GM21390 (cell line): Measurements from ENCODE around the gene ZSWIM3.
A peak's percentile ranks its signal among the peaks of the same experiment; 100 is the strongest.
"Not testable (repeated sequence)": the region's sequence is repeated elsewhere in the genome, so short reads cannot be mapped to it uniquely, and the experiment has no call there.

Experiments used
- ATAC-seq: cut with Tn5 transposase; IDR thresholded peaks from one replicate; pipeline ENCODE4 v1.9.1; 2021; ENCODE audit not compliant: unreplicated experiment

ZSWIM3 gene

DNA sequence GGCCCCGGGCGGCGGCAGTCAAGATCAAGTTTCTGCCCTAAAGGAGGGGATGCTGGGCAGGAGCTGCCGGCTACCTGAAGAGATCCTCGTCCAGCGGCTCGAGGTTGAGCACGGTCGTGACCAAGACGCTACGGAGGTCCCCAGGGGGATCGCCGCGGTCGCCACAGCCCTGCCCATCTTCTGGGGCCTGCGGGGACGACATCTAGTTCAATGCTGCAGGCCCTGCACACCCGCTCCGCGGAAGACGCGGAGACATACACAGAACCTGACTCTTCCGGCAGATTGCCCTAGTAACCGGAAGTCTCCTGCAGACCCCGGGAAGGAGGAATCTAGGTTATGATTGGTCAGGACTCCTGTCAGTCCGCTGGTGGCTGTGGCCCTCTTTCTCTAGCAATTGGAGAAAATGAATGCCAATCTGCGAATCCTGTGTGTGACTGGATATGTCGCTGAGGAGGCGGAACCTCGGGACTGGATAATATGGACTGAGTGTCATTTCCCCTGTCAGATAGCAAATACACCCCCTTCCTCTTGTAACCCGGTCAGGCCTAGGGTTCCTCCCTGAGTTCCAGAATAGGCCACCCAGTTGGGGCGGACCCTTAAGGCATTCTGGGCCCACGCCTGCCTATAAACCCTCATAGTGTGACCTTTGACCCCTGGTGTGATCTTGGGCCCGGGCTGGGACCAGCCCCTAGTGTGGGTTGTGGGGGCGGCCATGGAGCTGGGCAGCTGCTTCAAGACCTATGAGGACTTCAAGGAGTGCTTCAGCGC lies at the start of gene ZSWIM3, which contains the start of gene ACOT8:
ZSWIM3 (plus strand) TSS at position 501 of the 768 bp plus-strand sequence; CDS start at position 713, 212 bp downstream.
ACOT8 (minus strand) TSS at position 279 of the 768 bp plus-strand sequence; CDS start at position 202, 77 bp downstream.
- ATAC-seq, result peak; percentile 98

DNA sequence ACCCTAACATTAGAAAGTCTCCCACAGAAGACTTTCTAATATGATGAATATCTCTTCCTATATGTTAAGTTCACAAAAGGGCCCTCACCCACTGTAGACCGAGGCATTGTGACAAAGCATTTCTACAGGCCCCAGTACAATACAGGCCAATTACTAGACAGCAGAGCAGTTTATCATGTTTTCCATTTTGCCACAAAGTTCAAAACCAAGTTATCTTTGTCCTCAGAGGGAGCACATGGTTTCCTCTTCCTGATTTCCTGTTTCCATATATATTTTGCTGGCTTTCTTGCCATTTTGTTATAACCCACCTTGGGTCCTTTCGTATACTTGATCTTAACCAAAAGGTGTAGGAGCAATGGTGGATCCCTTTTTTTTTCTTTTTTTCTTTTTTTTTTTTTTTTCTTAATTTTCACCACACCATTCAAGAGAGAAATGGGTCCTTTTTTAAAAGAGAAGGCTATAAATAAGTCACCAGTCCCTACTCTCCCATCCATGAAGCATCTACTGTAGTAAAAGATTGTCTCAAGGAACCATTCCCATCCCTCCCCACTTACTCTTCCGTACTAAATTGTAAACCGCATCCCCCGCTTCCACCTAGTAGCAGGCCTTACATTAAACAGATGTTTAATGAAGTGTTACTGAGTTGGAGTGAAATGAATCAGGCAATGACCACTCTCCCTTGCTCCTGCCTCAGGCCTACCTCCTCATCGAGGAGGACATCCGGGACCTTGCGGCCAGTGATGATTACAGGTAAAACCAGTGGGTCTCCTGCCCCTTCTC lies 47.0 kb upstream of the ZSWIM3 start:
- no peak for ATAC-seq

DNA sequence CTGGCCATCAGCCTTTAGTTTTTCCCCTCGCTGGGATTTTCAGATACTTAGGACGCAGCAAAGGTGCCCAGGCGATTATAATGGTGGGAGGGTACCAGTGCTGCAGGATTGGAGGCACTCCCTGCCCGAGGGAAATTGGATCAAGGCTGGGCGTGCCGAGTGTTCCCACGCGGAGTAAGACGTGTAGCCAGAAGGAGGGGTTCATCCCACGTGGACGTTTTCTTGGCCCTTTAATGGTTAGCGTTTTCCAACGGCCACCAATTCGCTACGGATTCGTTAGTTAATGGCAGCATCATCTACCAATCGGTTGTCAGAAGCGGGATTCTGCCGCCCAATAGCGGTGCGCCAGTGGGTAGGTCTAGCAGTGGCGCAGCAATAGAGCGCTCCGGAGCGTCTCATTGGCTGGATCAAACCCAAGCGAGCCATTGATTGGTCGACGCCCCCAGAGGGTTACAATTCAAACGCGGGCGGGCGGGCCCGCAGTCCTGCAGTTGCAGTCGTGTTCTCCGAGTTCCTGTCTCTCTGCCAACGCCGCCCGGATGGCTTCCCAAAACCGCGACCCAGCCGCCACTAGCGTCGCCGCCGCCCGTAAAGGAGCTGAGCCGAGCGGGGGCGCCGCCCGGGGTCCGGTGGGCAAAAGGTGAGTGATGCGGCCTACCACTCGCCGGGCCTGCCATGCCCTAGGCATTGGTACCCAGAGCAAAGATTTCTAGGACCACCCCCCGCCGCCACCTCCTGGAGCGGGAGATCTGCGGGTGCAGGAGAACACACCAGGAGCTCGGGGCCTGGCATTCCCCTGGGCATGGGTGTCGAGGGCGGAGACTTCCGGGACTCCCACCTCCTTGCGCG lies 45.0 kb upstream of the ZSWIM3 start, which contains the start of gene UBE2C:
UBE2C (plus strand) TSS at position 488 of the 849 bp plus-strand sequence; CDS start at position 540, 52 bp downstream.
- peak; percentile 98 for ATAC-seq

DNA sequence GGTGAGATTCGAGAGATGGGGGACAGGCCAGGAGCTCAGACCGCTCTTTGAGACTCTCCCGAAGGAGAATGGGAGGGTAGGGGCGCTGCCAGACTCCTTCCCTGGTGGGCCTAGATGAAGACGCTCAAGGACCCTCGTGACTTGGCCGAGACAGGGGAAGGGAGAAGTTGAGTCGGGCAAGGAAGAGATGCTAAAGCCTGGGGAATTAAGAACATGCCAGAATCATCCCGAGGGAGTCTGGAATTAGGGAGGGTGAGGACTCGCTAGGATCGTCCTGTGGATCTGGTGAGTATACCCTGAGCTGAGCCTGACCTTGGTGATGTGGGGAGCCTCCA lies 44.4 kb upstream of the ZSWIM3 start:
- no peak for ATAC-seq

DNA sequence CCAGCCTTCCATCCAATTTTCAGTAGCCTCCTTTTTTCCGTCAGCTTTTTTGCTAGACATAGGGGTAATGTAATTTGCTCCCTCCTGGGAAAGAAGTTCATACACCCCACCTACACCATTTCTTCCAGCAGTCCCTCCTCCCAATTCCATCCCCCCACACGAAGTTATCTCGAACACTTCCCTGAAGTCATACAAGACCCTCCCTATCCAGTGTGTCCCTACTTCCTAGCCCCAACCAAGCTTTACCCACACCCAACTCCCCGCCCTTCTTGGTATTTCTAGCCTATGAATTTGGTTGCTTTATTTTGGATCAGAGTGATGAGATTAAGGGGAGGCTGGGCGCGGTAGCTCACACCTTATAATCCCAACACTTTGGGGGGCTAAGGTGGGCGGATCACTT lies 43.9 kb upstream of the ZSWIM3 start:
- no peak for ATAC-seq

DNA sequence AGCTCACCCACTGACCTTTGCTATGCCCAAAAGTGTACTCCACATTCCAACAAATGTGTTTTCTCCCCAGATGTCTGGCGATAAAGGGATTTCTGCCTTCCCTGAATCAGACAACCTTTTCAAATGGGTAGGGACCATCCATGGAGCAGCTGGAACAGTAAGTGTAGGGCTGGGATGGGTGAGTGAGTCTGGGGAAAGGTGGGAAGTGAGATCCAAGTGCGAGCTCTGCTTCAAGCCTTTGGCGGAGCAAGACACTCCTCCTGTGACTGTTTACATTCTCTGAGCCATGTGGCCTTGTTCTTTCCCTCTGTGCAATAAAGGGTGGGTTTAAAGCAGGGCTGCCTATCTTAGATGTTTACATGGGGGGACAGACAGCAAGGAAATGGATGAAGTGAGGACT lies 43.1 kb upstream of the ZSWIM3 start:
- ATAC-seq, result no peak

DNA sequence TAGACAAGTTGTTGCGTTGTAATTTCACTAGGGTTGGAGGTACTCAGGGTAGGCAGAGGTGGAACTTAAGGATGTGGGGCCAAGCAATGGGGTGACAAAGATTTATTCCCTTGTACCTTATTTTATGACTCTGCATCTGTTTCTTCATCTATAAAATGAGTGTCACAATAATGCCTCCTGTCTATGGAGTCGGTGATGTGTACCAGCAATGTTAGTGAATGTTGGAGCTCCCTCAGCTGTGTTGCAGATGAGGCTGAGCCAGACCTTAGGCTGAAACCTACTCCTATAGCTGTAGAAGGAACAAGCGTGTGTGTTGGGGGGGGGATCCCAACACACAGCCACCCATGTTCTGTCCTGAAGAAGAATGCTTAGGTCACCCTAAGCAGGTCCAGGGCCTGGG lies 40.5 kb upstream of the ZSWIM3 start:
- ATAC-seq, result no peak

DNA sequence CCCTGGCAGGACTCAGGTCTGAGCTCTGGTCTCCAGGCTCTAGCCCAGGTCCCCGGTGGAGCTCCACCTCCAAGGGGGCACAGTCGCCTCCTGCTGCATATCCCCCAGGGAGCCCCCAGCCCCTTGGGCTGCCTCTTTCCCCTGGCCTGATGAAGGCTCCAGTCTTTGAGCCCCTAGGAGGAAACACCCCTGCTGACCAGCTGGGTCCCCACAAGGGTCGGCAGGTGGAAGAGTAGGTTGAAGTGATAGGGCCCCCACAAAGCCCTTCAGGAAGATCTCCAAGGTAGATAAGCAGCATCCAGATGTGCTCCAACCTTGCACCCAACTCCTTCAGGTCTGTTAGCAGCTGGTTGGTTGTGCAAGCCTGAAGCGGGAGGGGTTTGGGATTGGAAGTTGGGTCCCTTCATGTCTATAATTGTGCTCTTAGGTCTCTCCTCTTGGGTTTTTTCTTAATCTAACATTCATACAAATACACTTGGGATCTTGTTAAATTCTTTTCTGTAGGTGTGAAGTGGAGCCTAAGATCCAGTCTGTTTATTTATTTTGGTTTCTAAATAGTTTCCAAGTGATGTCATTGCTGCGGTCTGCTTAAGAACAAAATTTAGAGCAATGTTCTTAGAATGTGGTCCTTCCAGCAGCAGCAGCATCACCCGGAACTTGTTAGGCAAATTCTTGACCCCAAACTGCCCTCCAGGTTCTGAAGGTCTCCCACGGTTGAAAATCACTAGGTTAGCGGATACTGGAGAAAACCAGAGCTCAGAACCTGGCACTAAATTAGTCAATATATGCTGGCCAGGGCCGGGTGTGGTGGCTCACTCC lies 39.8 kb upstream of the ZSWIM3 start:
- no peak for ATAC-seq

DNA sequence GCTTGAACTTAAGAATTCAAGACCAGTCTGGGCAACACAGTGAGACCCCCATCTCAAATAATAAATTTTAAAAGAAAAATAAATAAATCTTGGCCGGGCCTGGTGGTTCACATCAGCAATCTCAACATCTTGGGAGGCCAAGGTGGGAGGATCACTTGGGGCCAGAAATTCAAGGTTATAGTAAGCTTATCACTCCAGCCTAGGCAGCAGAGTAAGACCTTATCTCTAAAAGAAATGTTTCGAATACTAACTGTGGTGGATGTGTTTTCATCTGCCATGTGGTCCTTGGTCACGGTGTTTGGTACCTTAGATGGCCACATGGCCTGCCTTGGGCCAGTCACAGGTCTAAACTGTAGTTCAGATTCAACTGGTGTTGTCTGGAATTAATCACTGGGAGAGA lies 39.2 kb upstream of the ZSWIM3 start:
- no peak for ATAC-seq

DNA sequence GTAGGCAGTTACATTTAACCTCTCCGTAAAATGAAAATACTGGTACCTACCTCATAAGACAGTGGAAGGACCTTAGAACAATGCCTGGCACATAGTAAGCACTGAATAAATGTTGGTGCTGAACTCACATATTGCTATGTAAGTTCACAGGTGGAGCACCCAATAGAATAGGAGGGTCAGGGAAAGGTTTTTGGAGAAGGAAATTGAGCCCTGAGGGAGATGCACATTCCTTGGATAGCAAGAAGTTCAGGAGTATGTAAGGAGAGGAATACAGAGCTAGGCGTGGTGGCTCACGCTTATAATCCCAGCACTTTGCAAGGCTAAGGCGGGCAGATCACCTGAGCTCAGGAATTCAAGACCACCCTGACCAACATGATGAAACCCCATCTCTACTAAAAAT lies 37.9 kb upstream of the ZSWIM3 start:
- no peak for ATAC-seq

DNA sequence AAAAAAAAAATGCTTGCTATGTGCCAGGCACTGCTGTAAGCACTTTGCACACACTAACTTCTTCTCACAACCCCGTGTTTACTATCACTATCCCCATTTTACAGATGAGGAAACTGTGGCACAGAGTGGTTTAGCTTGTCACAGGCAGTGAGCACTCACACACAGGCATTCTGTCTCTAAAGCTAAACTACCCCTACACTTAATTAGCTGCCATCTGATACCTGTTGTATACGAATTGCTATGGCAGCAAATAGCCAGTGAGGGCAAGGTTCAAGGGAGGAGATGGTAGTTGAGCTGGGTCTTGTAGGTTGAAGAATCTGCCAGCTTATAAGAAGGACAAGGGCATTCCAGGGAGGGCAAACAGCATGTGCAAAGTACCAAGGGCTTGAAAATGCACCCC lies 35.5 kb upstream of the ZSWIM3 start:
- ATAC-seq, result no peak

DNA sequence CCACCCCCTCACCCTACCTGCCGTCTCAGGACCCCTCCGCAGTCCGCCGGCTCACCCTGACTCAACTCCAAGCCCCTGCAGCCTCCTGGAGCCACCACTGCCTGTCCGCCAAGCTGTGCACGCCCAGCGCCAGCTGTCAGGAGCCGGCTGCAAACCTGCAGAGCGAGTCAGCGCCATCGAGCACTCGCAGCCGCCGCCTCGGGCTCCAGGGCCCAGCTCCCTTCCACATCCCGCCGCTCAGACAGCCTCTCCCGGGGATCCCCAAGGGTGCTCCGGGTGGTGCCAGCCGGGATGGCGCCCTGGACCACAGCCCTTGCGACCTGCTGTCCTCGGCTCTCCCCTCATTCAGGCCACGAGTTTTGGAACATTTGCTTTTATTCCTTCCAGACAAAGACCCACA lies 34.6 kb upstream of the ZSWIM3 start:
- no peak for ATAC-seq

DNA sequence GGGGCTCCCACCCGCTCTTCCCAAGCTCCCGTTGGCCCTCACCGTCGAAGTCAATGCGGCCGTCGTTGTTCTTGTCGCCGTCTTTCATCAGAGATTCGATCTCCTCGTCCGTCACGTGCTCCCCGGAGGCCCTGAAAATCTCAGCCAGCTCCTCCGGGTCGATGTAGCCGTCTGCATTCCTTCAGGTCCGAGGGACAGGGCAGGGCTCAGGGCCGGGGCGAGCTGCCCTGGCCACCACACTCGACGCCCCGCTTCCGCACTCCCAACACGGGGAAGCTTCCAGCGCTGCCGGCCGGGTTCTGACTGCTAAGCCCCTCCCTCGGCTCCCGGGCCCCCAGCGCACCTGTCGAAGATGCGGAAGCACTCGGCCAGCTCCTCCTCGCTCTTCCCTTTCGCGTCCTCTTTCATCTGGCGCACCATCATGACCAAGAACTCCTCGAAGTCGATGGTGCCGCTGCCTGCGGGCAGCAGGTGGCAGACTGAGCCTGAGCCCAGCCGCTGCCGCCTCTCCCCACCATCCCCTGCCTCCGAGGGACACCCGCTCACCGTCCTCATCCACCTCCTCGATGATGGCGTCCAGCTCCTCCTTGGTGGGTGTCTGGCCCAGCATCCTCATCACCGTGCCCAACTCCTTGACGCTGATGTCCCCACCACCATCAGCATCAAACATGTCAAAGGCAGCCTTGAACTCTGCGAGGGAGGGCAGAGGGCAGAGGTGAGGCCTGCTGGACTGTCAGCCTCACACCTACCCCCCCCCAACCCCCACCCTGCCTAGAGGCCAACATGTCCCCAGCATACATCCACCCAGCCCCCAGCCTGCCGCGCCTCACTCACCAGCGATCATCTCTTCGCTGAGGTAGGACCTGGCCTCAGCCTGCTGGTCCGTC lies 33.2 kb upstream of the ZSWIM3 start:
- ATAC-seq, result no peak

DNA sequence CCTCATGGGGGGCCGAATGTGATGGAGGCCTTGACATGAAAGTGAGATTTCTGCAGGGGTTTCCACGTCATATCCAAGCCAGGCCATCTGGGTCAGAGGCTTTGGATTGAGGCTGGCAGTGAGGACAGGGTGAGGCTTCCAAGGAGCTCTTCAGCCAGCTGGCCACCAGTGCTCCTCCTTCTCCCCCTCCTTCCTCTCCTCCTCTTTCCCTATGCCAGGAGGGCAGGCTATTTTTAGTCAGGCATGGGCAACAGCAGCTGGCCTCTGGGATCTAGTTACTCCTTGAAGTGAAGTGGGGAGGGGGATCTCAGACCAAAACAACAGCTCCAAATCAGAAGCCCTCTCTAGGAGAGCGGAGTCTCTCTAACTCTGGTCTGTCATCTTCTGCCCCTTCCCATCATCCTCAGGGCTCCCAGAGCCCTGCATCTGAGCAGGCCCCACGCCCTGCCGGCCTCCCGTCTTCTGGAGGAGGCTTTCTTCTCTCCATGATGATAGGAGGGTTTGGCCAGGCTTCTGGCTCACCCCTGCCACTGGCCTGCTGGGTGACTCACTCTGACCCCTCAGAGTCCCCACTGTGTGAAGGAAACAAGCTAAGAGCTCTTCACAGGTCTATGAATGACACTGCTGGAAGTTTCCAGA lies 30.9 kb upstream of the ZSWIM3 start:
- ATAC-seq, result no peak

DNA sequence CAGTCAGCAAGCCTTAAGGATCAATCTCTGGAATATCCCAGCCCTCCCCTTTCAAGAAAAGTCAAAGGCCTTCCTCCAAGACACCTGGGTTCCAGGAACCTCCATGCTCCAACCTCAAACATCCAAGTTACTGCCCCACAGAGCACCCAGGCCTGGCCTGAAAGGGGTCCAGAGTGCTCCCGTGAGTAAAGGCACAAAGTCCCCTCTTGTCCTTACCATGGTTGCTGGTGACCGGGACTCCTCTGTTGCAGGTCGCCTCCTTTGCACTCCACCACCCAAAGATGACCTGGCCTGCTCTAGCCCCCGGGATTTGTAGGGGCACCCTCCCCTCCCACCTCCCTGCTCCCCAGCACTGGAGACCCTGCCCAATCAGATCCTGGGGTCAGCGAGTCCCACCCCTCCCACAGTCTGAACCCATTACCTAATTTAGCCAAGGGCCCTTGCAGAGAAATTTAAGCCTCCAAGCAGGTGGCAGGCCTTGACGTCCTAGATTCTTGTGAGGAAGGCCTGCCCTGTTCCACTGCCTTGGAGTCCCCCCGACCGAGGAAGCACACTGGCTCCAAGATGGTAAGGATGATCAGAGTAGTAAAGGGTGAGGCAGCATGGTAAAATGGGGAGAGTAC lies 30.3 kb upstream of the ZSWIM3 start, which contains the start of gene TNNC2:
TNNC2 (minus strand) TSS at position 283 of the 623 bp plus-strand sequence; CDS start at position 219, 64 bp downstream.
- no peak for ATAC-seq

DNA sequence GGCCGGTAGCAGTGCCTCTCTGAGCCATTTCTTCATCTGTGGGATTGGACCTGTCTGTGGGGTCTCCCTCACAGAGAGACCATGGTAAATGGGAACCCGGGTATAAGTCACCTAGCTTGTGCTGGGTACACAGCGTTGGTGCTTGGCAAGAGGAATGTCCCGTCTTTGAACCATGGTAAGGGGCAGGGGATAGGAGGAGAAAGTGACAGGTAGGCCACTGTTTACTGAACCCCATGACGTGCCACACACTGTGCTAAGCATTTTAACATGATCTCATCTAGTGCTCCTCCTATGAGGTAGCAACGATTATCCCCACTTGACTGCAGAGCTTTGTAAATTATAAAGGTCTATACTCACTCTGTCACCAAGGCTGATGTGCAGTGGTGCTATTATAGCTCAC lies 29.7 kb upstream of the ZSWIM3 start:
- ATAC-seq, result no peak

DNA sequence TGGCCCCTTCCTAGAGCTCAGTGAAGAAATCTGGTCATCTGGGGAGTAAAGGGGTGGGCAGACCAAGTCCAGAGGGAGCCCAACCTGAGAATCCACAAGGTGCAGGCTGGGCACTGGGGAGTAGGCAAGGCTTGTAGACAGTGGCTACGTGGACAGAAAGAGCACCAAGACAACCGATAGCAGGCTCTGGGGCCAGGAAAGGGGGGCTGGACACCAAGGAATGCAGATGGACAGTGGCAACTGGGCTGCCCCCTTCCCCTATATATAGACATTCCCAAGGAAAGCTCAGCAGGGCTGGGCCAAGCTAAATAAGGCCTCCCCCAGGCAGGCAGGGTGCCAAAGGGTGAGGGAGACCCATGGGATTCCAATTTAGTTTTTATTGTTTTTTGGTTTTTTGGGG lies 28.8 kb upstream of the ZSWIM3 start:
- ATAC-seq, result no peak

DNA sequence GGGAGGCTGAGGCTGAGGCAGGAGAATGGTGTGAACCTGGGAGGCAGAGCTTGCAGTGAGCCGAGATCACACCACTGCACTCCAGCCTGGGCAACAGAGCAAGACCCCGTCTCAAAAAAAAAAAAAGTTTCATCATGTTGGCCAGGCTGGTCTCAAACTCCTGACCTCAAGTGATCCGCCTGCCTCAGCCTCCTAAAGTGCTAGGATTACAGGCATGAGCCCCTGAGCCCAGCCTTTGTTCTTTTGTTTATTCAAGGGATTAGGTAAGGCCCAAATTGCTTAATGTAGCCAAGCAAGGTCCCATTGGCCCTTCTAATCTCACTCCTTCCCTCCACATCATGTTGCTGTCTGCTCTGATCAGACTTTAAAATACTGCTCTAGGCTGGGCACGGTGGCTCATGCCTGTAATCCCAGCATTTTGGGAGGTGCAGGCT lies 27.7 kb upstream of the ZSWIM3 start:
- ATAC-seq, result not testable (repeated sequence)
